A549 treated with ZK216348 at 1 μM for 4 hours (cell line): ENCODE results near the gene CHD3. TPM values are rescaled to one million over a fixed set of nuclear protein-coding genes. Genes with fewer than 3 reads are reported as not detected.

Experiments
- total RNA-seq: library from RNA; stranded (reverse); fragments of 200-300 nt; extraction: Qiagen RNA extraction; gene quantifications from 5 replicates; pipeline ENCODE4 v1.2.3, GENCODE V29; 2022; ENCODE audit warnings: low read depth

CHD3 gene
- total RNA-seq = 52.6 to 75.7 TPM (median 69.4 TPM) in 5 replicates

GRCh38 chr17:7888184-7888920 lies at the start of gene CHD3:
Gene CHD3 (plus strand): TSS chr17:7888789. CDS start chr17:7889001, 212 bp downstream.

GRCh38 chr17:7854851-7855659 lies 33.5 kb upstream of the CHD3 start, which contains the start of gene TMEM88:
Gene TMEM88 (plus strand): TSS chr17:7855066. CDS start chr17:7855075, 9 bp downstream.

GRCh38 chr17:7856811-7857712 lies 31.5 kb upstream of the CHD3 start, which contains the start of gene NAA38:
Gene NAA38 (minus strand): TSS chr17:7857559. CDS start chr17:7857463, 96 bp downstream.

GRCh38 chr17:7857713-7858521 lies 30.7 kb upstream of the CHD3 start, which contains the start of gene CYB5D1:
Gene CYB5D1 (plus strand): TSS chr17:7858003. CDS start chr17:7858135, 132 bp downstream.

GRCh38 chr17:7915611-7916384 lies 27.2 kb downstream of the CHD3 start, which contains the start of gene RNF227:
Gene RNF227 (minus strand): TSS chr17:7916289. CDS start chr17:7916195, 94 bp downstream.

GRCh38 chr17:7929158-7930023 lies 40.8 kb downstream of the CHD3 start, which contains the start of gene KCNAB3:
Gene KCNAB3 (minus strand): TSS chr17:7929856. CDS start chr17:7929435, 421 bp downstream.

GRCh38 chr17:7931709-7932482 lies 43.3 kb downstream of the CHD3 start, which contains the start of the genes CNTROB and TRAPPC1:
Gene CNTROB (plus strand): TSS chr17:7932206. CDS start chr17:7933080, 874 bp downstream.
Gene TRAPPC1 (minus strand): TSS chr17:7931946. CDS start chr17:7931829, 117 bp downstream.

Other genes starting within 250 kb of the CHD3 start
- 0.20 to 0.74 TPM (median 0.22 TPM) in 5 replicates for gene ATP1B2, start 237.9 kb upstream of the CHD3 start, total RNA-seq
- 38.9 to 53.5 TPM (median 49.6 TPM) in 5 replicates for gene TP53, start 201.3 kb upstream of the CHD3 start, total RNA-seq
- 24.4 to 43.8 TPM (median 40.2 TPM) in 5 replicates for gene WRAP53, start 200.3 kb upstream of the CHD3 start, total RNA-seq
- gene EFNB3, start 183.6 kb upstream of the CHD3 start, total RNA-seq = 1.2 to 1.7 TPM (median 1.5 TPM) in 5 replicates
- 0.01 TPM in 3 of 5 replicates, not detected in the others for gene DNAH2, start 171.0 kb upstream of the CHD3 start, total RNA-seq
- 9.3 to 23.7 TPM (median 15.1 TPM) in 5 replicates for gene KDM6B, start 54.6 kb upstream of the CHD3 start, total RNA-seq
- gene TMEM88, start 33.7 kb upstream of the CHD3 start, total RNA-seq = 0.30 to 0.46 TPM (median 0.45 TPM) in 5 replicates
- gene NAA38, start 31.2 kb upstream of the CHD3 start, total RNA-seq = 177 to 244 TPM (median 225 TPM) in 5 replicates
- 19.4 to 24.5 TPM (median 20.9 TPM) in 5 replicates for gene CYB5D1, start 30.8 kb upstream of the CHD3 start, total RNA-seq
- 0.99 to 1.7 TPM (median 1.3 TPM) in 5 replicates for gene RNF227, start 27.5 kb downstream of the CHD3 start, total RNA-seq
- gene KCNAB3, start 41.1 kb downstream of the CHD3 start, total RNA-seq = 1.8 to 4.1 TPM (median 2.5 TPM) in 5 replicates
- gene TRAPPC1, start 43.2 kb downstream of the CHD3 start, total RNA-seq = 313 to 386 TPM (median 328 TPM) in 5 replicates
- 35.7 to 46.0 TPM (median 44.6 TPM) in 5 replicates for gene CNTROB, start 43.4 kb downstream of the CHD3 start, total RNA-seq
- gene GUCY2D, start 113.8 kb downstream of the CHD3 start, total RNA-seq = not detected in 5 replicates
- gene ALOX15B, start 150.3 kb downstream of the CHD3 start, total RNA-seq = 0.12 TPM in 1 of 5 replicates, not detected in the others
- gene ALOX12B, start 198.9 kb downstream of the CHD3 start, total RNA-seq = 1.1 to 2.3 TPM (median 1.6 TPM) in 5 replicates
- gene ALOXE3, start 229.7 kb downstream of the CHD3 start, total RNA-seq = 5.6 to 9.2 TPM (median 8.1 TPM) in 5 replicates
- gene HES7, start 235.3 kb downstream of the CHD3 start, total RNA-seq = 1.1 to 5.5 TPM (median 4.0 TPM) in 5 replicates